Stomach smooth muscle (tissue), 2 donors: ENCODE results near the gene QDPR.

Experiments used
- H3K27ac ChIP-seq: one replicate; pipeline ENCODE4 v1.7.0; 2013; ENCODE audit warnings: mild to moderate bottlenecking, low read length, inconsistent platforms
- H3K27me3 ChIP-seq, 2 donors: one replicate each; pipeline ENCODE4 v1.7.0; 2013; ENCODE audit warnings: low read length in 2 of 2; ENCODE audit not compliant: insufficient read depth in 2 of 2, control insufficient read depth in 1 of 2
- H3K36me3 ChIP-seq, 2 donors: one replicate each; pipeline ENCODE4 v1.7.0; 2013; ENCODE audit warnings: low read length in 2 of 2; ENCODE audit not compliant: control insufficient read depth in 2 of 2, insufficient read depth in 2 of 2
- H3K4me1 ChIP-seq: one replicate; pipeline ENCODE4 v1.7.0; 2013; ENCODE audit warnings: low read length; ENCODE audit not compliant: control insufficient read depth, insufficient read depth
- H3K4me3 ChIP-seq, 2 donors: one replicate each; pipeline ENCODE4 v1.7.0; 2013; ENCODE audit warnings: low read length in 2 of 2
- H3K9ac ChIP-seq, 2 donors: one replicate each; pipeline ENCODE4 v1.7.0; 2013; ENCODE audit warnings: low read length in 2 of 2, mild to moderate bottlenecking in 1 of 2
- H3K9me3 ChIP-seq, 2 donors: one replicate each; pipeline ENCODE4 v1.7.0; 2013; ENCODE audit warnings: low read length in 2 of 2; ENCODE audit not compliant: control insufficient read depth in 2 of 2
- donor health status: healthy.
- donor health status: Pancreatic carcinoma.

Gene QDPR

DNA sequence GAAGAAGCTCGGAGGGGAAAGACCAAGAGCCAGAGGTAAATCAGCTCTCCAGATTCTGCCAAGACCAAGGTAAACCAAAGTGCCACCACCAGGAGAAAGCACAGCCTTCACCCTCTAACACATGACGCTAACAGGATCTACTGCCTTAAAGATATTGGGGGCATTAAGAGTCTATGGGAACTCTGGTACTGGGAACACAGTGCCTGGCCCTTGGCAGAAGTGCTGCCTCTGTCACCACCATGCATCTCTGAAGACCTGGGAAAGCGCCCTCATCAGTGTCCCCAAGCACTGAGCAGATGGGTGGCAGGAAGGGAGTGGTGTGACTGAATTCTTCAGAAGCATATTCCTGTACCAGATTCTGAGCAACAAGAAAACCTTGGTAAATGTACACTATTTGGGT, 1.3 kb downstream of the QDPR start:
- Histone ChIP-seq H3K9ac (peak overlapping the region; percentile 30 to 55), H3K4me3 (peak overlapping the region; percentile 85 to 95), H3K9me3 (no peaks in the 10 kb centered on the region), H3K36me3 (peaks cover 0 to 4% of the 10 kb centered on the region in 2 donors), H3K27ac (no peak overlapping the region), H3K4me1 (peaks cover 21% of the 10 kb centered on the region), H3K27me3 (no peaks in the 10 kb centered on the region)

DNA sequence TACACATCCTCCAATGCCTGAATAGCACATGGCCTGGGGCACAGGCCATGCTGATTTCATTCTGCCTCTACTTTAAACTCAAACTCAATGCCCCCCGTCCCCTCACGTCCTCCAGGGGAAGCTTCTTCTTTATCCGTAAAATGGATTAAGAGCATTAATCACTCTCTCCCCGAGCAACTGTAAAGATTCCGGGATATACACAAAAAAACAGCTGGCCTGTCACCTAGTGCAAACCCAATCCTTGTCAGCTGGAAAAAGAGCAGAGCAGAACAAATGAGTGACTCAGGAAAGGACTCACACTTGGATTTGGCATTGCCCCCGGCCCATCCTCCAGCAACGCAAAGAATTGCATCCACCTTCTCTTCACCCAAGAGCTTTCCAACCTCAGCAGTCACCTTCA, 7.8 kb downstream of the QDPR start:
- Histone ChIP-seq H3K9ac (no peak overlapping the region), H3K9me3 (no peaks in the 10 kb centered on the region), H3K4me3 (no peak overlapping the region), H3K27me3 (no peaks in the 10 kb centered on the region), H3K27ac (no peak overlapping the region), H3K4me1 (no peaks in the 10 kb centered on the region), H3K36me3 (peaks cover 14 to 26% of the 10 kb centered on the region in 2 donors)

DNA sequence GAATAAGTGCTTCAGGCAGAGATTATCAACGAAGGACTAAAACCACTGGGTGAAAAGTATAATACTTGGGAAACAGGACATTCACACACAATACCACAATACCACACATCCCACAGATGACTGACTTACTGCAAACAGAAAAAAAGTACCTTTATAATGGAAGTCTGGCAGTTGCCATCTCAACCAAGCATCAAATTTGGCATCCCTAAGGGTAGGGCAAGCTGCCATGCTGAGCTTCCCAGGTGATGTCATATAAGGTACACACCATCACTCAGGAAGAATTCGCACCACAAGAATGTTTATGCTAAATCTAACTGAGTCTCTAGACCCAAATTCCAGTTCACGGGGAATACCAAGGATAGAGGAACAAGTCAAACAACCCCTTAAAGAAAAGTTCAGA, 9.1 kb downstream of the QDPR start:
- H3K27ac ChIP-seq, result no peak overlapping the region
- no peak overlapping the region for H3K9ac ChIP-seq
- no peaks in the 10 kb centered on the region for H3K9me3 ChIP-seq
- H3K4me3 ChIP-seq, result no peak overlapping the region
- no peaks in the 10 kb centered on the region for H3K4me1 ChIP-seq
- no peaks in the 10 kb centered on the region for H3K27me3 ChIP-seq
- peaks cover 14 to 29% of the 10 kb centered on the region in 2 donors for H3K36me3 ChIP-seq

DNA sequence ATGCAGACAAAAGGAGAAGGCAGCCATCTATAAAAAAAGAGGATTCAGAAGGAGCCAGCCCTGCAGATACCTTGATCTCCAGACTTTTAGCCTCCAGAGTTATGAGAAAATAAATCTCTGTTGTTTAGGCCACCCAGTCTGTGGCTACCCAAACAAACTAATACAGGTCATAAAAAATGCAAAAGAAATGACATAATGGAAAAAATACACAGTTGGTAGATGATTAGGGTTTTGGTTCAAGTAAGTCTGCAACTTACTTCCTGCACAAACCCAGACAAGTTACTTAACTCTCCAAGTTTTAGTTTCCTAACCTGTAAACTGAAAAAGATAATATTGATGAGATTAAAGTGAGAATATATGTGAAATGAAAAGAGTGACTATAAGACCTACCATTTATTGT, 11.3 kb downstream of the QDPR start:
- H3K36me3 ChIP-seq, result peaks cover 14 to 34% of the 10 kb centered on the region in 2 donors
- no peak overlapping the region for H3K27ac ChIP-seq
- no peak overlapping the region for H3K9ac ChIP-seq
- no peaks in the 10 kb centered on the region for H3K4me1 ChIP-seq
- no peak overlapping the region for H3K4me3 ChIP-seq
- H3K27me3 ChIP-seq, result no peaks in the 10 kb centered on the region
- no peaks in the 10 kb centered on the region for H3K9me3 ChIP-seq

DNA sequence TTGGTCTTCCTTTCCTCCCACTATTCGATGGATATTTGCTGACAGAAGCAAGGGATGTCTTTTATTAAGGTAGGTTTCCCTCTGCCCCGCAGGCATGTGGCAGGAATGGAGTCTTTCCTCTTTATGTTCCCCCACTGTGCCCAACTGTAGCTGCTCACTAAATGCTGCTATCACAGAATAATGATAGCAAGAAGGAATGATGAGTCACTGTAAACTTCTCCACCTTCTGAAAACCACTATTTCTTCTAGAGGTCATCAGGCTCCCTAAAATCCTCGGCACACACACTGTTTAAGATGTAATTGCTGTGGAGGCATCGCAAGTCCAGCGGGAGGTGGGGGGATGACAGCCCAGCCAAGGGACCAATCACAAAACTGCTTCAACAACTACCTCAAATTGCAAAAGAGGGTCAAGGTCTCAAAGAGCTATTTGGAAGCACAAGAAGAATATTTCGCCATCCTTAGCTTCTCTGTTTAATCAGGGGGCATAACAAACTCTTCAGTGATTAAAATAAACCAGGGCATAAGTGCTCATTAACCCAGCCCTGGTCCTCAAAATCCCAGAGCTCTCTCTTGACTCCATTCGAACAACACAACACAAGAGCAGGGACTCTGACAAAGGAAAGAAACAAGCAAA, 13.9 kb downstream of the QDPR start:
- H3K9ac ChIP-seq, result no peak overlapping the region
- H3K4me3 ChIP-seq, result no peak overlapping the region
- peaks cover 27 to 39% of the 10 kb centered on the region in 2 donors for H3K36me3 ChIP-seq
- no peaks in the 10 kb centered on the region for H3K9me3 ChIP-seq
- H3K27me3 ChIP-seq, result no peaks in the 10 kb centered on the region
- peaks cover 5% of the 10 kb centered on the region for H3K4me1 ChIP-seq
- H3K27ac ChIP-seq, result no peak overlapping the region

DNA sequence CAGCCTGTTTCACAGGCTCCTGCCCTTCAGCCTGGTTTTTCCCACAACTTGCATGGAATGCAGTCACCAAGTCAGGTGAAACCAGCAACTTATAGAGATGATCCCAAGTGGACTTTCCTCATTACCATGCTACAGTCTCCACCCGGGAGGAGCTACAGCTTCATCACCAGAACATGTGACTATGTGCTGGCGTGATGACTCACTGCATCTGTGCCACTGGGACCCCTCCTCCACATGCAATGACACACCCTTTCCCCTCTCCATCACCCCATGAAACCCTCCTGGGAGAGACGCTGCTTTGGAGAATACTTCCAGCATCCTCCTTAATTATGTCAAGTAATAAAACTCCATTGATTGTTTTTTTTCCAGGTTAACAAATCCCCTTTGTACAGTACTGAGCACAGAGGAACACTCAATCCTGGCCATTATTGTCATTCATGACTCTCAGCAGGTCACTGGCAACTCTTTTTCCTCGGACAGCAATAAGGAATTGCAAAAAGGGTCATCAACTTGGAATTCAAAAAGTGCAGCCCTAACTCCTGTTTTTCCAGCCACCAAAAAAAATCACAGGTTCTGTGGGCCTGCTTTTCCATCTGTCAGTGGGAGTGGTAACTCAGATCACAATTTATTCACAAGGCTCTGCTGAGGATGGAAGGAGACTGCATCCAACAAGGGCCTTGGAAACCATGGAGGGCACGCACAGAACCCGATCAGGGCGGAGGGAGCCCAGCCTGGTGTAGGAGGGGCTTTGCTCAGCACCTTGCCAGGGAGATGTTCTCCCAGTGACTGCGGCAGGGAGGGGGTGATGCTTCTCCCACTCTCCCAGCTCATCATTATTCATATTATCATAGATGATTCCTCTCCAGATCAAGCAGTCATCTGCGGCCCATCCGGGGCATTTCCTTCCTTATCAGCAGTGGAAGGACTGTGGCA, 17.4 kb downstream of the QDPR start:
- H3K36me3 ChIP-seq, result peaks cover 32 to 43% of the 10 kb centered on the region in 2 donors
- H3K27me3 ChIP-seq, result no peaks in the 10 kb centered on the region
- H3K4me1 ChIP-seq, result peaks cover 9% of the 10 kb centered on the region
- H3K4me3 ChIP-seq, result no peak overlapping the region
- no peak overlapping the region for H3K9ac ChIP-seq
- H3K27ac ChIP-seq, result no peak overlapping the region
- H3K9me3 ChIP-seq, result no peaks in the 10 kb centered on the region

DNA sequence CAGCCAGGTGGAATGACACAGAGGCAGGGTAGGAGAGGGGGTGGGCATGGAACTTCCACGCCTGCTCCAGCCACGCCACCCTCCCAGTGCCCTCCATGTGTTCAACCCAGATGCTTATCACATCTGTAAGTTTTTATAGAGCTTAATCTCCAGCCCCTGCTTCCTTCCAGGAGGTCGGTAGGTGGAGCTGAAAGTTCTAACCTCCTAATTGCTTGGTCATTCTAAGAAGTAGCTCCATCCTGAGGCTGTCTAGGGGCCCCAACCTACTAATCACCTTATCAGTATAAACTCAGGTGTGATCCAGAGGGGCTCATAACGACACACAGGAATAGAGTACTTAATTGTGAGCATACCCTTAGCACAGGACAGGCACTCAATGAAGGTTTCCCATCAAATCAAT, 18.3 kb downstream of the QDPR start:
- no peak overlapping the region for H3K27ac ChIP-seq
- H3K9me3 ChIP-seq, result no peaks in the 10 kb centered on the region
- H3K4me3 ChIP-seq, result no peak overlapping the region
- peaks cover 37 to 50% of the 10 kb centered on the region in 2 donors for H3K36me3 ChIP-seq
- peaks cover 9% of the 10 kb centered on the region for H3K4me1 ChIP-seq
- H3K27me3 ChIP-seq, result no peaks in the 10 kb centered on the region
- H3K9ac ChIP-seq, result no peak overlapping the region

DNA sequence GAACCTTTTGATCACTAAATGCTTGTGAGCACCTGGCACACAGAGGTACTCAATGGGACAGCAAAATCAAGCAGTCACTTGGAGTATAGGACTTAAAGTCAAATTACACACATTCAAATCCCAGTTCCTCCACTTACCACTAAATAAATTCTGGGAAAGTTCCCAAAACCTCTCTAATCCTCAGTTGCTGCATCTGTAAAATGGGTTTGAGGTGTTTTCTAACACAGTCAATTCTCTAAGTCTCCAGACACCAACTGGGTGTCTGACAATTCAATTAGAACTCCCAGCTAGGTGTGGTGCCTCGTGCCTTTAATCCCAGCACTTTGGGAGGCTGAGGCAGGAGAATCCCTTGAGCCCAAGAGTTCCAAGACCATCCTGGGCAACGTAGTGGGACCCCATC, 19.0 kb downstream of the QDPR start:
- H3K4me1 ChIP-seq, result peaks cover 9% of the 10 kb centered on the region
- H3K9me3 ChIP-seq, result no peaks in the 10 kb centered on the region
- no peak overlapping the region for H3K4me3 ChIP-seq
- no peaks in the 10 kb centered on the region for H3K27me3 ChIP-seq
- peaks cover 39 to 49% of the 10 kb centered on the region in 2 donors for H3K36me3 ChIP-seq
- no peak overlapping the region for H3K27ac ChIP-seq
- H3K9ac ChIP-seq, result no peak overlapping the region

DNA sequence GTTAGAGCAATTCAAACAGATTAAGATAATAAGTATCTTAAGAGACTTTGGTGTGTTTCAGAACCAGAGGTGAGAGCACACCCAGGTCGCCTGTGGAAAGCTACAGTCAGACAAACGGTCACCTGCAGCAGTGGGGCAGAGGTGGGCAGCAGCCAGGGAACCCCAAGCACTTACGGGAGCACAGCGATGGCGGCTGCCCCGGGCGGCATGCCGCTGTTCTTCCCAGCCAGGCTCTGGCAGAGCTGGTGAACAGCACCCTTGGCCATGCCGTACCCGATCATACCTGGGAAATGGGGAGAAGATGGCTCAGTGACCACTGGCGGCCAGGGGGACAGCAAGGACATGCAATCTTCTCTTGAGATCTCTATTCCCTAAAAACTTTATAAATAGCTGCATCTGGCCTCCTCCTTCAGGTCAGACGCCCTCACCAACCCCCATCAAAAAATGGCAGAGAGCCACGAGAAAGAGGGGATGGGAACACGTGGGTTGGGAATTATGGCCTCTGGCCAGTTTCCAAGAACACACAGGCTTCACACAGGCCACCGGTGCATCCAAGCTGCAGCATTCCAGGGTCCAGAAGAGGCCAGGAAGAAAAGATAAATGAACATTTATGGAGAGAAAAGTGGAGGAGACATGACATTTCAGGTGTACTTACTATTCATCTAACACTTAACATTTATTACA, 19.7 kb downstream of the QDPR start:
- H3K9me3 ChIP-seq, result no peaks in the 10 kb centered on the region
- H3K27me3 ChIP-seq, result no peaks in the 10 kb centered on the region
- H3K4me1 ChIP-seq, result peaks cover 9% of the 10 kb centered on the region
- no peak overlapping the region for H3K27ac ChIP-seq
- H3K4me3 ChIP-seq, result no peak overlapping the region
- H3K36me3 ChIP-seq, result peaks cover 39 to 46% of the 10 kb centered on the region in 2 donors
- no peak overlapping the region for H3K9ac ChIP-seq

DNA sequence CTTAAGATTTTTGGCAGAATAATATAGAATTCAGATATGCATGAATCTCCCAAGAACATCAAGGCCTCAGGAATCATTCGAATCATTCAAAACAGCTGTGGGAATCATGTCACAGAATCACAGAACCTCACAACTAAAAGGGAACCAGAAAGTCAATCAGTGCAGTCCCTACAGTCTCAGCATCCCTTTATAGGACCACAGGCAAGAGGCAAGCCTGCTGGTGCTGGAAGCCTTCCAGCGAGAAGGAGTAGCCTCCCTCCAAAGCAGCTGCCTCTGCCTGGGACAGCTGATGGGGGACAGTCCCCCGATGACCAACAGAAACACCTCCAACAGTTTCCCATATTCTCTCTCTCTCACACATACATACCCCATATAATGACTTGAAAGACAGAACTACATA, 20.7 kb downstream of the QDPR start:
- H3K4me3 ChIP-seq, result no peak overlapping the region
- H3K36me3 ChIP-seq, result peaks cover 43 to 50% of the 10 kb centered on the region in 2 donors
- H3K27me3 ChIP-seq, result no peaks in the 10 kb centered on the region
- H3K9me3 ChIP-seq, result no peaks in the 10 kb centered on the region
- H3K4me1 ChIP-seq, result peaks cover 9% of the 10 kb centered on the region
- no peak overlapping the region for H3K9ac ChIP-seq
- H3K27ac ChIP-seq, result no peak overlapping the region
